Nephron progenitor cell (in vitro differentiated cells): ENCODE results near the gene CEP192.
A peak's percentile ranks its signal among the peaks of the same experiment; 100 is the strongest.

Experiments used
- DNase-seq: peaks from one replicate; pipeline ENCODE4 v3.0.0; 2021
- H3K27ac Mint-ChIP-seq: 2 replicates; pipeline ENCODE4 v1.8.0; 2021; ENCODE audit warnings: mild to moderate bottlenecking, moderate library complexity, mixed read lengths
- H3K27me3 Mint-ChIP-seq: 2 replicates; pipeline ENCODE4 v1.8.0; 2021; ENCODE audit warnings: mild to moderate bottlenecking, low read depth, mixed read lengths; ENCODE audit not compliant: poor library complexity
- H3K36me3 Mint-ChIP-seq: 2 replicates; pipeline ENCODE4 v1.8.0; 2021; ENCODE audit warnings: low read depth, mixed read lengths
- H3K4me1 Mint-ChIP-seq: 2 replicates; pipeline ENCODE4 v1.8.0; 2021; ENCODE audit warnings: mixed read lengths
- H3K4me3 Mint-ChIP-seq: 2 replicates; pipeline ENCODE4 v1.8.0; 2021; ENCODE audit warnings: mild to moderate bottlenecking, moderate library complexity, mixed read lengths
- H3K9me3 Mint-ChIP-seq: 2 replicates; pipeline ENCODE4 v1.8.0; 2021; ENCODE audit warnings: mild to moderate bottlenecking, moderate library complexity, mixed read lengths
- CTCF ChIP-seq: fragments of 200-600 bp; sonication (generic); IDR thresholded peaks from 2 replicates; pipeline ENCODE4 v1.5.0; 2021; ENCODE audit warnings: antibody characterized with exemption

CEP192 gene

GRCh38 chr18:13131283-13131682 lies 140.1 kb downstream of the CEP192 start:
- peaks cover 28% of the 10 kb centered on the region for H3K27me3 Mint-ChIP-seq

GRCh38 chr18:13134551-13135401 lies 143.6 kb downstream of the CEP192 start:
- TF ChIP-seq CTCF, result no peak
- DNase-seq, result no peak
- Mint-ChIP-seq H3K4me3 (peak overlapping the region; percentile 66), H3K27me3 (peaks cover 60% of the 10 kb centered on the region), H3K36me3 (peaks cover 22% of the 10 kb centered on the region), H3K9me3 (peaks cover 39% of the 10 kb centered on the region), H3K27ac (no peak overlapping the region), H3K4me1 (peaks cover 5% of the 10 kb centered on the region)

More at GRCh38 chr18:13131283-13131682, 140.1 kb downstream of the CEP192 start:
- no peak for TF ChIP-seq CTCF
- no peak for DNase-seq
- Mint-ChIP-seq H3K9me3 (peaks cover 24% of the 10 kb centered on the region), H3K4me1 (no peaks in the 10 kb centered on the region), H3K36me3 (peaks cover 28% of the 10 kb centered on the region), H3K4me3 (no peak overlapping the region), H3K27ac (no peak overlapping the region)

- H3K27me3 Mint-ChIP-seq, result peaks cover 69% of the 10 kb centered on the region
- H3K4me1 Mint-ChIP-seq, result peaks cover 5% of the 10 kb centered on the region
- H3K27ac Mint-ChIP-seq, result no peak overlapping the region
- TF ChIP-seq CTCF, result no peak
- peak overlapping the region; percentile 66 for H3K4me3 Mint-ChIP-seq
- H3K36me3 Mint-ChIP-seq, result peaks cover 10% of the 10 kb centered on the region
- DNase-seq, result peak; percentile 56
- peaks cover 42% of the 10 kb centered on the region for H3K9me3 Mint-ChIP-seq
Observed at GRCh38 chr18:13136056-13136903, 145.1 kb downstream of the CEP192 start.

GRCh38 chr18:13136904-13137669 lies 145.9 kb downstream of the CEP192 start:
- peaks cover 69% of the 10 kb centered on the region for H3K27me3 Mint-ChIP-seq
- peak overlapping the region; percentile 79 for H3K4me3 Mint-ChIP-seq
- H3K4me1 Mint-ChIP-seq, result peaks cover 5% of the 10 kb centered on the region
- TF ChIP-seq CTCF, result no peak
- peaks cover 42% of the 10 kb centered on the region for H3K9me3 Mint-ChIP-seq
- H3K36me3 Mint-ChIP-seq, result peaks cover 5% of the 10 kb centered on the region
- peak; percentile 63 for DNase-seq
- no peak overlapping the region for H3K27ac Mint-ChIP-seq

- peaks cover 5% of the 10 kb centered on the region for H3K4me1 Mint-ChIP-seq
- peaks cover 69% of the 10 kb centered on the region for H3K27me3 Mint-ChIP-seq
- peak overlapping the region; percentile 79 for H3K4me3 Mint-ChIP-seq
- H3K9me3 Mint-ChIP-seq, result peaks cover 45% of the 10 kb centered on the region
- DNase-seq, result no peak
- H3K27ac Mint-ChIP-seq, result no peak overlapping the region
- TF ChIP-seq CTCF, result no peak
- H3K36me3 Mint-ChIP-seq, result peaks cover 5% of the 10 kb centered on the region
Observed at GRCh38 chr18:13137670-13138419, 146.7 kb downstream of the CEP192 start.
